Muscle of back (tissue), 11 donors: ENCODE results near the gene CAMP. TPM values are rescaled to one million over a fixed set of nuclear protein-coding genes. Genes with fewer than 3 reads are reported as not detected.
"Not testable (repeated sequence)": the region's sequence is repeated elsewhere in the genome, so short reads cannot be mapped to it uniquely, and the experiment has no call there.

Experiments used
- DNase-seq, 3 donors: peaks; one replicate each; pipeline versions ENCODE4 v3.0.0 to v3.0.0-alpha.2; 2013
- polyA plus RNA-seq, 10 donors: library from polyadenylated mRNA; unstranded; fragments of 120-200 nt; gene quantifications; one replicate each; pipeline ENCODE4 v1.2.1, GENCODE V29; 2013; ENCODE audit not compliant: insufficient read length in 10 of 10

Gene CAMP
- polyA plus RNA-seq, 10 donors, result 0.20 to 1.6 (median 0.94) TPM; not detected in 1

GRCh38 chr3:48248095-48248850, 25.0 kb downstream of the CAMP start:
- peak; percentile 36 to 61 (median 59) for DNase-seq

- no peak for DNase-seq
These were observed 33.3 kb downstream of the CAMP start for GRCh38 chr3:48256557-48256956.

- no peak for DNase-seq
These were observed 35.2 kb downstream of the CAMP start for GRCh38 chr3:48258530-48258929.

- no peak for DNase-seq
These were observed 44.5 kb downstream of the CAMP start for GRCh38 chr3:48267782-48268181.

GRCh38 chr3:48268381-48268935, 45.2 kb downstream of the CAMP start:
- DNase-seq, result peak in 1 of 3 donors; percentile 30

GRCh38 chr3:48268936-48269561, 45.8 kb downstream of the CAMP start:
- DNase-seq, result peak in 1 of 3 donors; percentile 55

- DNase-seq, result no peak
These were observed 46.3 kb downstream of the CAMP start for GRCh38 chr3:48269592-48269991.

GRCh38 chr3:48270306-48270705, 47.0 kb downstream of the CAMP start:
- no peak for DNase-seq

GRCh38 chr3:48271223-48271622, 47.9 kb downstream of the CAMP start:
- not testable (repeated sequence) for DNase-seq

GRCh38 chr3:48271763-48272498, 48.6 kb downstream of the CAMP start:
- no peak for DNase-seq

GRCh38 chr3:48273594-48274211, 50.4 kb downstream of the CAMP start:
- peak; percentile 35 to 74 (median 64) for DNase-seq

- DNase-seq, result no peak
These were observed 51.2 kb downstream of the CAMP start for GRCh38 chr3:48274452-48274851.

Other genes with a start within 250 kb of the CAMP start
- 100 to 1,000 TPM; 257 to 433 (median 328) TPM for gene MAP4, start 207.1 kb upstream of the CAMP start, polyA plus RNA-seq
- 1 to 10 TPM; 3.2 to 6.8 (median 4.7) TPM for gene CDC25A, start 35.1 kb upstream of the CAMP start, polyA plus RNA-seq
- gene ZNF589, start 17.6 kb downstream of the CAMP start, polyA plus RNA-seq, result 1 to 10 TPM; 6.3 to 8.8 (median 7.4) TPM
- gene NME6, start 77.9 kb downstream of the CAMP start, polyA plus RNA-seq, result 10 to 100 TPM; 15.0 to 24.7 (median 20.3) TPM
- not detected for gene SPINK8, start 110.2 kb downstream of the CAMP start, polyA plus RNA-seq
- gene FBXW12, start 148.7 kb downstream of the CAMP start, polyA plus RNA-seq, result under 1 TPM in 5 of 10 donors, not detected in 5; 0.11 to 0.43 (median 0.20) TPM
- gene PLXNB1, start 206.6 kb downstream of the CAMP start, polyA plus RNA-seq, result 10 to 100 TPM; 11.4 to 33.0 (median 20.0) TPM
- gene CCDC51, start 216.6 kb downstream of the CAMP start, polyA plus RNA-seq, result 10 to 100 TPM in 8 of 10 donors, 1 to 10 TPM in 2; 9.2 to 15.2 (median 11.3) TPM
- gene TMA7, start 216.8 kb downstream of the CAMP start, polyA plus RNA-seq, result 100 to 1,000 TPM; 146 to 239 (median 178) TPM
- gene ATRIP, start 223.2 kb downstream of the CAMP start, polyA plus RNA-seq, result 1 to 10 TPM; 6.4 to 9.8 (median 7.9) TPM